K562 (cell line): Measurements from ENCODE around the gene B3GAT3. TPM values are rescaled to one million over a fixed set of nuclear protein-coding genes. Genes with fewer than 3 reads are reported as not detected.

Experiments used
- ATF2 ChIP-seq: sonication (generic); formaldehyde crosslinking; IDR thresholded peaks from 2 replicates; pipeline ENCODE4 v1.8.1; 2022; ENCODE audit warnings: missing genetic modification reagents
- BMI1 ChIP-seq: fragments of 150-350 bp; IDR thresholded peaks from 2 replicates; pipeline ENCODE4 v1.6.1; 2014; ENCODE audit warnings: low read length
- FOXA1 ChIP-seq: fragments of 450-650 bp; IDR thresholded peaks from 2 replicates; pipeline ENCODE4 v1.6.1; 2016; ENCODE audit warnings: mild to moderate bottlenecking, borderline replicate concordance
- FOXK2 ChIP-seq, 2 experiments: fragments of 450-650 bp; IDR thresholded peaks in 1 of 2; conservative IDR thresholded peaks in 1 of 2; 2 replicates each; pipeline ENCODE4 v1.6.1; 2016; ENCODE audit warnings: low read depth in 2 of 2, mild to moderate bottlenecking in 1 of 2
- HMG20A ChIP-seq: fragments of 450-650 bp; formaldehyde crosslinking; conservative IDR thresholded peaks from 2 replicates; pipeline ENCODE4 v1.4.0; 2020; ENCODE audit warnings: mild to moderate bottlenecking, mixed read lengths
- KDM2B ChIP-seq: fragments of 250-450 bp; sonication (Bioruptor Pico); IDR thresholded peaks from 2 replicates; pipeline ENCODE4 v1.8.0; 2021; ENCODE audit warnings: mild to moderate bottlenecking, moderate library complexity
- MBD1 ChIP-seq: fragments of 250-450 bp; sonication (Bioruptor Pico); IDR thresholded peaks from 2 replicates; pipeline ENCODE4 v1.8.0; 2022; ENCODE audit warnings: inconsistent platforms
- NKRF ChIP-seq: fragments of 450-650 bp; IDR thresholded peaks from 2 replicates; pipeline ENCODE4 v1.6.1; 2016; ENCODE audit warnings: borderline replicate concordance
- RBBP5 ChIP-seq: fragments of 200-600 bp; sonication (generic); IDR thresholded peaks from 2 replicates; pipeline ENCODE4 v1.6.1; 2012; ENCODE audit warnings: borderline replicate concordance, mild to moderate bottlenecking, low read length, control low read depth, inconsistent platforms; ENCODE audit not compliant: insufficient read depth, poor library complexity, severe bottlenecking
- SIX5 ChIP-seq, 2 experiments: IDR thresholded peaks; 2 replicates each; pipeline ENCODE4 v1.6.1; 2011; ENCODE audit warnings: low read length in 2 of 2, borderline replicate concordance in 1 of 2, low read depth in 1 of 2, mild to moderate bottlenecking in 1 of 2, moderate library complexity in 1 of 2; ENCODE audit not compliant: insufficient read depth in 1 of 2
- TEAD2 ChIP-seq: fragments of 450-650 bp; IDR thresholded peaks from 2 replicates; pipeline ENCODE4 v1.6.1; 2016; ENCODE audit warnings: missing genetic modification characterization, control low read depth, missing compliant biosample characterization
- TRIM25 ChIP-seq: fragments of 450-650 bp; IDR thresholded peaks from 2 replicates; pipeline ENCODE4 v1.7.0; 2016; ENCODE audit warnings: borderline replicate concordance
- ZBTB2 ChIP-seq: fragments of 450-650 bp; IDR thresholded peaks from 2 replicates; pipeline ENCODE4 v1.6.1; 2016; ENCODE audit warnings: antibody characterized with exemption
- ZNF280B ChIP-seq: fragments of 250-450 bp; sonication (Bioruptor Pico); IDR thresholded peaks from 2 replicates; pipeline ENCODE4 v1.5.1; 2021; ENCODE audit warnings: mild to moderate bottlenecking
- ZNF445 ChIP-seq: fragments of 250-450 bp; sonication (Bioruptor Pico); IDR thresholded peaks from 2 replicates; pipeline ENCODE4 v1.4.0; 2020; ENCODE audit warnings: low read depth, mild to moderate bottlenecking, moderate library complexity
- ZNF584 ChIP-seq: fragments of 200-800 bp; sonication (Bioruptor generic); IDR thresholded peaks from 2 replicates; pipeline ENCODE4 v1.6.1; 2016; ENCODE audit warnings: low read depth, mild to moderate bottlenecking, missing genetic modification characterization, missing compliant biosample characterization
- polyA plus RNA-seq, 8 experiments: library from polyadenylated mRNA; depleted of rRNA in 4 of 8; stranded (reverse) in 5 of 8; unstranded in 3 of 8; fragments of >200 nt; fragmentation: Nextera tagmentation in 2 of 8; fragmentation: Illumina TruSeq in 1 of 8; extraction: Ambion mirVana in 2 of 8; extraction: Trizol in 1 of 8; gene quantifications; 2 replicates each; pipeline versions ENCODE4 v1.2.1 to v1.2.3, GENCODE V29; 2011 to 2014; ENCODE audit warnings: inconsistent platforms in 1 of 8, missing spikeins in 1 of 8
- total RNA-seq, 7 experiments: library from RNA; depleted of rRNA in 6 of 7; stranded (reverse); fragments of >200 nt in 6 of 7; fragmentation: Illumina TruSeq in 2 of 7; extraction: Trizol in 2 of 7; gene quantifications; 2 replicates each; pipeline versions ENCODE4 v1.2.1 to v1.2.3, GENCODE V29; 2011 to 2021; ENCODE audit warnings: low replicate concordance in 1 of 7

Gene B3GAT3
- total and polyA plus RNA-seq, 9 of the 15 experiments (the other 6 are each of a cell fraction or from before 2014, with no cell fraction given): 0.30 to 64.0 (median 21.4) TPM

- TF ChIP-seq KDM2B (CRISPR knock-in tag): peak; percentile 57; the same call in 1 of the 2 replicates
- no peak for TF ChIP-seq SIX5 (IDR thresholded peaks at IDR 0.05; ENCODE audit: borderline replicate concordance in 1 of 2, insufficient read depth in 1 of 2, low read depth in 1 of 2, low read length in 2 of 2)
- TF ChIP-seq TEAD2: no peak
- no peak for TF ChIP-seq ZNF280B
- no peak for TF ChIP-seq FOXA1
- no peak for TF ChIP-seq ZNF445
- TF ChIP-seq BMI1: no peak
- no peak; the same call in 1 of the 2 replicates for TF ChIP-seq NKRF
- no peak for TF ChIP-seq FOXK2 (conservative IDR thresholded peaks at IDR 0.05 in 1 of 2, IDR thresholded peaks at IDR 0.05 in 1 of 2; ENCODE audit: low read depth in 2 of 2)
- no peak for TF ChIP-seq ZNF584
- no peak for TF ChIP-seq HMG20A (CRISPR knock-in tag)
- TF ChIP-seq MBD1: no peak
- no peak for TF ChIP-seq TRIM25
- no peak for TF ChIP-seq ZBTB2
- peak; percentile 70 for TF ChIP-seq RBBP5
- TF ChIP-seq ATF2: no peak
Observed at GRCh38 chr11:62601372-62602140, 20.2 kb downstream of the B3GAT3 start, which contains the start of gene MTA2 (continued).
